Skeletal muscle satellite cell (primary cell): ENCODE results near the gene IL15.

Source experiments
- H3K27me3 ChIP-seq: 2 replicates; pipeline ENCODE4 v1.7.0; 2013; ENCODE audit warnings: low read length; ENCODE audit not compliant: control insufficient read depth, insufficient read depth
- H3K36me3 ChIP-seq: 2 replicates; pipeline ENCODE4 v1.7.0; 2013; ENCODE audit warnings: mild to moderate bottlenecking, control low read depth, low read length; ENCODE audit not compliant: insufficient read depth
- H3K4me1 ChIP-seq: 2 replicates; pipeline ENCODE4 v1.7.0; 2013; ENCODE audit warnings: low read length; ENCODE audit not compliant: control insufficient read depth, insufficient read depth
- H3K4me2 ChIP-seq: 2 replicates; pipeline ENCODE4 v1.7.0; 2013; ENCODE audit warnings: mild to moderate bottlenecking, low read length
- H3K4me3 ChIP-seq: 2 replicates; pipeline ENCODE4 v1.7.0; 2013; ENCODE audit warnings: low read length
- H3K9ac ChIP-seq: 2 replicates; pipeline ENCODE4 v1.7.0; 2013; ENCODE audit warnings: mild to moderate bottlenecking, low read depth, low read length, moderate library complexity
- H3K9me3 ChIP-seq: replicated peaks from 2 replicates; pipeline ENCODE4 v1.7.0; 2013; ENCODE audit warnings: mild to moderate bottlenecking, control low read depth, low read length

Gene IL15

DNA sequence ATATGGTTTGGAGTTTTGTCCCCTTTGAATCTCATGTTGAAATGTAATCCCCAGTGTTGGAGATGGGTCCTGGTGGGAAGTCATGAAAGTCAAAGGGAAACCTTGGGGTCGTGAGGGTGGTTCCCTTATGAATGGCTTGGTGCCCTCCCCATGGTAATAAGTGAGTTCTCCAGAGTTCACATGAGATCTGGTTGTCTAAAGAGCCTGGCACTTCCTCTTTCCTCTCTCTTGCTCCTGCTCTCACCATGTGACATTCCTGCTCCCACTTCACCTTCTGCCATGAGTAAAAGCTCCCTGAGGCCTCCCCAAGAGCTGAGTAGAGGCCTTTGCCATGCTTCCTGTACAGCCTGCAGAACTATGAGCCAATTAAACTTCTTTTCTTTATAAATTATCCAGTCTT is 5.5 kb upstream of the IL15 start:
- H3K9me3 ChIP-seq, result no peaks in the 10 kb centered on the region

DNA sequence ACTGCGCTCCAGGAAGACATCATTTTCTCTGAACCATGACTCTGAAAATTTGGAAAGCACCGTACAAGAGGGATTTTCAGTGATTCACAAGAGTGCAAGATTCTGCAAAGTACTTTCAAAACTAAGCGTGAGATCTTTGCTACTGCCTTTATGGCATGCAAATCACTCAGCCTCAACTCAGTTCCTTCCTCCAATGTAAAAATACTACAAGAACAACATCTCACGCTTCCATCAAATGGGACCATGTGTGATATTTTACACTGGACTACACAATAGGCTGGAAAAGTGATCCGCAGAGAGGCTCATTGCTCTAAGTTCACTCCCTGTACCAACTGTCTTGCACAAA is 674 bp upstream of the IL15 start:
- Histone ChIP-seq H3K9ac (peak overlapping the region; percentile 91), H3K9me3 (no peaks in the 10 kb centered on the region), H3K4me2 (peak overlapping the region; percentile 97), H3K36me3 (no peaks in the 10 kb centered on the region), H3K4me1 (peaks cover 27% of the 10 kb centered on the region), H3K27me3 (no peaks in the 10 kb centered on the region), H3K4me3 (peak overlapping the region; percentile 94)

More for the DNA sequence above, 5.5 kb upstream of the IL15 start:
- Histone ChIP-seq H3K4me2 (no peak overlapping the region), H3K27me3 (no peaks in the 10 kb centered on the region), H3K36me3 (no peaks in the 10 kb centered on the region), H3K9ac (no peak overlapping the region), H3K4me3 (no peak overlapping the region), H3K4me1 (peaks cover 3% of the 10 kb centered on the region)

DNA sequence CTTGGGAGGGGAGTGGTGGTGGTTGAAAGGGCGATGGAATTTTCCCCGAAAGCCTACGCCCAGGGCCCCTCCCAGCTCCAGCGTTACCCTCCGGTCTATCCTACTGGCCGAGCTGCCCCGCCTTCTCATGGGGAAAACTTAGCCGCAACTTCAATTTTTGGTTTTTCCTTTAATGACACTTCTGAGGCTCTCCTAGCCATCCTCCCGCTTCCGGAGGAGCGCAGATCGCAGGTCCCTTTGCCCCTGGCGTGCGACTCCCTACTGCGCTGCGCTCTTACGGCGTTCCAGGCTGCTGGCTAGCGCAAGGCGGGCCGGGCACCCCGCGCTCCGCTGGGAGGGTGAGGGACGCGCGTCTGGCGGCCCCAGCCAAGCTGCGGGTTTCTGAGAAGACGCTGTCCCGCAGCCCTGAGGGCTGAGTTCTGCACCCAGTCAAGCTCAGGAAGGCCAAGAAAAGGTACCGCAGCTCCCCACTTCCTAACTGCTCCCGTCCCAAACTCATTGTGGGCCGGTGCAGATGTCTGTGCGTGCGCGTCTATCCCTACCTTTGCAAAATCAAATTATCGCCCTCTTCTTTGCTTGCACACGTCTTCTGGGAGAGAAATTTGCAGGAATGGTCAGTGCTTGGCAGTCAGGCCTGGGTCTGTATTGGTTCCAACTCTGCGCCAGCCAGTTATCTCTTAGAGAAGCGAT is 533 bp downstream of the IL15 start:
- H3K36me3 ChIP-seq, result no peaks in the 10 kb centered on the region
- no peaks in the 10 kb centered on the region for H3K9me3 ChIP-seq
- peaks cover 27% of the 10 kb centered on the region for H3K4me1 ChIP-seq
- H3K4me2 ChIP-seq, result peak overlapping the region; percentile 97
- peak overlapping the region; percentile 91 for H3K9ac ChIP-seq
- peak overlapping the region; percentile 94 for H3K4me3 ChIP-seq
- no peaks in the 10 kb centered on the region for H3K27me3 ChIP-seq

DNA sequence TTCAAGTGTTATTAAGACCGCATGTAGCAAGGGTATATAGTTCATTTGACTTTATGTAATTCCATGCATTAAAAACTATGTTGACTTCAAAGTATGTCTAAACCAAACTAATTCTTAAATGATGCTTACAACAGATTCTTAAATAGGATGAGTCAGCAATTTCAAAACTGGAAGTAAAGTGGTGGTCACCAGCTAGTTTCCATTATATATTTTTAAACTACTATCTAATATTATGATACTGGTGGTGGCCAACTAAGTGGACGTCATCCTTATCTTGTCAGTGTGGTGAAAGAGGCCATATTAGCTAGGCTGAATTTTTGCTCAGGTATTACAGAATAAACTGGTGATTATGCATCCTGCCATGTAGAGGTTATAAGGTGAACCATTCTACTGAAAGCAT is 1.2 kb downstream of the IL15 start:
- Histone ChIP-seq H3K4me1 (peaks cover 34% of the 10 kb centered on the region), H3K36me3 (no peaks in the 10 kb centered on the region)

DNA sequence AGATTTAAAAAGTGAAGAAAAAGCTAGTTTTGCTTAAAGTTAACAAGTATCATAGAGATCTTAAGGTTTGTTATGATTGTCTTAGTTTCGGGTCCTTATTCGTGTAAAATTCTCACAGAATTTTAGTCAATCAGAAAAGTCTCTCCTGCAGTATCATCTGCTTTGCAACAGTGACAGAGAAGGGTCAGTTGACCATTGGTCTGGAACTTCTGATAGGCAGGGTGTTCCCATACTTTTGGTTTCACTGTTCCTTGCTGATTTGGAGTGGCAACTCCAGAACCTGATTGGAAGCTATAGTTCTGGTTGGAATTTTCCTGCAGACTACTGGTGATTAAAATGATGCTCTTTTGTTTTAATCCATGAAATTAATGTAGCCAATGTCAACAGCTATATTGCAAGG is 1.8 kb downstream of the IL15 start:
- Histone ChIP-seq H3K36me3 (no peaks in the 10 kb centered on the region), H3K9ac (peak overlapping the region; percentile 91), H3K4me2 (peak overlapping the region; percentile 97), H3K4me3 (peak overlapping the region; percentile 94), H3K4me1 (peaks cover 40% of the 10 kb centered on the region), H3K27me3 (no peaks in the 10 kb centered on the region), H3K9me3 (no peaks in the 10 kb centered on the region)

More for the DNA sequence above, 1.2 kb downstream of the IL15 start:
- Histone ChIP-seq H3K4me2 (peak overlapping the region; percentile 97), H3K9me3 (no peaks in the 10 kb centered on the region), H3K27me3 (no peaks in the 10 kb centered on the region), H3K4me3 (peak overlapping the region; percentile 94), H3K9ac (peak overlapping the region; percentile 91)

DNA sequence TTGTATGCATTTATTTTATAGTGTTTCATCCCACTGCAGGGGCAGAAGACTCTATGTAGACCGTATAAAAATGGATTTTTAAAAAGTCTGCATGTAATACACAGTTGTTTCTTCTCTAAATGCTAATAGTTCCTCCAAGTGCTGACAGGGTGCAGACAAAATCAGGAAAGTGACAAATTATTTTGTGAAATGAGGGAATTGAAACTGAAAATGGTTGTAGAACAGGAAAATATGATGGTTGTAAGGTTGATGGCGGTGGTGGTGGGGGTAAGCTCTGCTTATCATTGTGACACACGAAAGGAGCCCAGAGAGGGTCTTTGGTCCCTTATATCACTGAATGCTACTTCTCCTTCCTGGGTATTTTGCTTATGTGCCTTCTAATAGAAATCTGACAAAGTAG is 4.3 kb downstream of the IL15 start:
- Histone ChIP-seq H3K4me3 (no peak overlapping the region), H3K9ac (no peak overlapping the region), H3K4me1 (peaks cover 63% of the 10 kb centered on the region)

DNA sequence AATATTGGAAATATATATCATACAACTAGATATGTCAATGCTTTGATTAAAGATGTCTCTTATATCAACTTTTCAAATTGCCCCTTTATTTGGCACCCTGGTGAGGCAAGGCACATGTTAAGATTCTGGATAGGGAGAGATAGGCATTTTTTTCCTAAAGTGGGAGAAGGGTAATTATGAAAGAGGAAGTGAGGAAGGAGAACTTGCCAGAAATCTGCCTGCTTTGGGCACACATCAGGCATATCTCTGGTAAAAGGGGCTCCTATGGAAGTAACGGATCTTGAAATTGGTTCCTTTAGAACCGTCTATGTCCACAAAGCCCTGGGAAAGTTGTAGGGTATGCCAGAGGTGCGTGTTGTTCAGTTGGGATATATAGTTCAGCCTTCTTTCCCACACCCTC is 5.7 kb downstream of the IL15 start:
- Histone ChIP-seq H3K4me1 (peaks cover 74% of the 10 kb centered on the region), H3K4me3 (no peak overlapping the region), H3K9ac (peak overlapping the region; percentile 0), H3K9me3 (no peaks in the 10 kb centered on the region), H3K27me3 (no peaks in the 10 kb centered on the region), H3K4me2 (no peak overlapping the region), H3K36me3 (no peaks in the 10 kb centered on the region)

More for the DNA sequence above, 4.3 kb downstream of the IL15 start:
- no peaks in the 10 kb centered on the region for H3K27me3 ChIP-seq
- H3K4me2 ChIP-seq, result no peak overlapping the region
- no peaks in the 10 kb centered on the region for H3K36me3 ChIP-seq
- H3K9me3 ChIP-seq, result no peaks in the 10 kb centered on the region

DNA sequence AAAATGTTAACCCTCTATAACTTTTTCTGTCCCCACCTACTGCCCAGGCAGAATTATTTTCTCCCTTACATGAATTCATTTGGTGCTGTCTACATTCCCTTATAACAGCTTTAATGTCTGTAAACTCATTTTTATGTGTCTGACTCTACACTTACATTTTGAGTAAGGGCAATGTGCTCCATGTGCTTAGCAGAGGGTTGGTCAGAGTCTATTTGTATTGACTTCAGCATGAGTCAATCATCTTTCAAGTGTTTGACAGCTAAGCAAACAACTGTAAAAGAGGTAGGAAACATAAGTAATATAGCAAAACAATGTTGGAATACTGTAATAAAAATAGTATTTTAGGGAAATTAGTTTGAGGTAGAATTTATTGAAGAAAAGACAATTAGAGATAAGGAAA is 6.3 kb downstream of the IL15 start:
- Histone ChIP-seq H3K9me3 (no peaks in the 10 kb centered on the region), H3K4me2 (peak overlapping the region; percentile 70), H3K4me1 (peaks cover 78% of the 10 kb centered on the region), H3K9ac (peak overlapping the region; percentile 66), H3K27me3 (no peaks in the 10 kb centered on the region), H3K36me3 (no peaks in the 10 kb centered on the region), H3K4me3 (peak overlapping the region; percentile 31)

DNA sequence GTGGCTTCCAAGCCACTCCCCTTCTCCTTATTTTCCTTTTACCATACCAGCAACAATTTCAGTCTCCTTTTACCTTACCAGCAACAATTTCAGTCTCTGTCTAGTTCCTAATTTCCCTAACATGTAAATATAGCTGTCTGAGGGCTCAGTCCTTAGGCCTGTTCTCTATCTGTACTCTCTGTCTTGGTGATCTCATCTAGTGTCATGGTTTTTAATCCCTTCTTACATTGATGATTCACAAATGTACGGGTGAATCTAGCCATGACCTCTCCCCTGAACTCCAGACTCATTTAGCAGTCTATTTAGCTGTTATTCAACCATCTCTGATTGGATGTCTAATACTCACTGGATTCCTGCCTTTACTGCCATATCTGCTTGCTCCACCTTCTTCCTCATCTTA is 7.2 kb downstream of the IL15 start:
- Histone ChIP-seq H3K36me3 (no peaks in the 10 kb centered on the region), H3K9ac (peak overlapping the region; percentile 66), H3K4me2 (peak overlapping the region; percentile 70), H3K27me3 (no peaks in the 10 kb centered on the region), H3K4me3 (peak overlapping the region; percentile 31), H3K9me3 (no peaks in the 10 kb centered on the region), H3K4me1 (peaks cover 73% of the 10 kb centered on the region)

DNA sequence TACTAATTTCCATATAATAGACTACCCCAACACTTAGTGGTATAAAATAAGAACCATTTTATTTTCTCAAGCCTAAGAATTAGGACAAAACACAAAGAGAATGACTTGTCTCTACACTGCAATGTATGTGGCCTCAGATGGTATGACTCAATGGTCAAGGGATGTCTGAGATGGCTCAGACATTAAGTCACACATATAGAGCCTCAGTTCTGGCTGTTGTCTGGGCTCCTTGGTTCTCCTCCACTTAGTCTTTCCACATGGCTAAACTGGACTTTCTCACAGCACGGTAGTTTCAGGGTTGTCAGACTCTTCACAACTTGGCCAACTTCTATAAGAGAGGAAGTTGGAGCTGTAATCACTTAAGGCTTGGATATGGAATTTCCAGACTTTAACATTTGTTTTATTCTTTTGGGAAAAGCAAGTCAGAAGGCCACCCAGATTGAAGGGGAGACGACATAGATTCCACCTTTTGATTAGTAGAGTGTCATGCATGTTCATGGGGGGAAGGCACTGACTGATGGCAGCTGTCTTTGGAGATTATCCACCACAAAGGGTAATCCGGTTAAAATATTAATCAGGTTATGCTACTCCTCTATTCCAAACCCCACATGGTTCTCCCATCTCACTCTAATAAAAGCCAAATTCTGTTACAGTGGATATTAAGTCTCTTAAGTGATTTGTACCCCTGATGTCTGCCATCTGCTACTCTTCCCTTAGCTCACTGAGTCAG is 9.4 kb downstream of the IL15 start:
- H3K27me3 ChIP-seq, result no peaks in the 10 kb centered on the region
- no peaks in the 10 kb centered on the region for H3K36me3 ChIP-seq
- peak overlapping the region; percentile 12 for H3K9ac ChIP-seq
- no peaks in the 10 kb centered on the region for H3K9me3 ChIP-seq
- H3K4me3 ChIP-seq, result no peak overlapping the region
- peak overlapping the region; percentile 34 for H3K4me2 ChIP-seq
- H3K4me1 ChIP-seq, result peaks cover 62% of the 10 kb centered on the region

DNA sequence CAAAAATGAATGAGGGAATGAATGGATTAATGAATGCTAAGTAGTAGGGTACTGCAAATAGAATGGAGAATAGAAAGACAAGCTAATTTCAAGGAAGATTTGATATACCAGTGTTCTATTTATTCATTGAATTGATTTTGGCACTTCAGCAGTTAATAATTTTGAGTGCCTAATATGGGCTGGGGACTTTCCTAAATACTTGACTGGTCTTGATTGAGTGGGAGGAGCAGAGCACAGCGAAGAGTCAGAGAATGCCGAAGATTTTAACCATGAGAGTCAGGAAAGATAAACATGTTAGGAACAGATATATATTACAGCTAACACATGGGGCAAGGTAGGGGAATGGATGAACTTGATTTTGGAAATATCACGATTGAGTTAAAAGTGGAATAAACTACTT is 10.6 kb downstream of the IL15 start:
- Histone ChIP-seq H3K36me3 (no peaks in the 10 kb centered on the region), H3K4me2 (no peak overlapping the region), H3K4me3 (no peak overlapping the region), H3K9me3 (no peaks in the 10 kb centered on the region), H3K4me1 (peaks cover 64% of the 10 kb centered on the region), H3K9ac (no peak overlapping the region), H3K27me3 (no peaks in the 10 kb centered on the region)

DNA sequence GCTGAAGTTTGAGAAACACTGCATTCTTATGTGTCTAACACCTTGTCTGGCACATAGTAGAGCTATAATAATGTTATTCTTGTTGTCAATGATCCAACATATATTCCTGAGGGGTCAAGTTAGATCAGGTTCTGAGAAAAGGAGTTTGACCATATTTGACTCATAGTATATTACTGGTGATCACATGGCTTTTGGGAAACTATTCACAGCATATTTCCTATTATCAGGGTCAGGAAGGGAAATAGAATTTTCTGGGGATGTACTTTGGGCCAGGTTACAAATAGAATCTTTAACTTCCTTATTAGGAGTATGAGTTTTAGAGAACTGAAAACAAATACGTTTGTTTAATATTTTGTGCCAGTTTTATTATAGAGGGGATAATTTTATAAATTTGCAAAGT is 11.6 kb downstream of the IL15 start:
- Histone ChIP-seq H3K4me3 (no peak overlapping the region), H3K27me3 (no peaks in the 10 kb centered on the region), H3K4me2 (no peak overlapping the region), H3K9me3 (no peaks in the 10 kb centered on the region), H3K9ac (no peak overlapping the region), H3K4me1 (peaks cover 63% of the 10 kb centered on the region), H3K36me3 (no peaks in the 10 kb centered on the region)
